ENCODE results near the gene ID4. TPM values are rescaled to one million over a fixed set of nuclear protein-coding genes. Genes with fewer than 3 reads are reported as not detected.

ID4 gene
- total RNA-seq, 1 donor from 2014 or later = 6.3 TPM

DNA sequence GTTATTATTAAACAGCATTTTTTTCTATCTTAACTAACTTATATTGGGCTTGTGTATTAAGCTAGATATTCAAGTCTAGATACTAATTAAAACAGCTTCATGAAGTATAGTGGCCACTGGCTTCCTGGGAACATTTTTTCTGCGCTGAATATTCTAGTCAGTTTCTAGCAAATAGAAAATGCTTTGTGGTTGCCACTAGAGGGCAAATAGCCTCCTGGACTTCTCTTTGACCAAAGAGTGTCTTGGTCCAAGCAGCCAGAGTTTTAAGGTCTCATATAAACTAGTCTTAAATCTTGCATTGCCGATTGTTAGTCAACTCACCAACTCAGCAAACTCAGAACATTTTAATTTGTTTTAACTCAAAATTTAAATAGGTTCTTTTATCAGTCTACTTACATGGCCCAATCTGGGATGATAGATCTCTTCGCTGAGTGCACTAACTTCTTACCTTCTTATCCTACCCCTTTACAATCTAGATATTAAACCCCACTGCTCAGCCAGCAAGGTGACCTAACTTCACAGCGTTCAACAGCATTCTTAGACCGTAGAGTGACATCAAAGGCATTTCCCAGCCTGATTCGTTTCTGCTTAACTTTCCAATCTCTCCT is 24.6 kb upstream of the ID4 start:
- TF ChIP-seq, protein P1, sequence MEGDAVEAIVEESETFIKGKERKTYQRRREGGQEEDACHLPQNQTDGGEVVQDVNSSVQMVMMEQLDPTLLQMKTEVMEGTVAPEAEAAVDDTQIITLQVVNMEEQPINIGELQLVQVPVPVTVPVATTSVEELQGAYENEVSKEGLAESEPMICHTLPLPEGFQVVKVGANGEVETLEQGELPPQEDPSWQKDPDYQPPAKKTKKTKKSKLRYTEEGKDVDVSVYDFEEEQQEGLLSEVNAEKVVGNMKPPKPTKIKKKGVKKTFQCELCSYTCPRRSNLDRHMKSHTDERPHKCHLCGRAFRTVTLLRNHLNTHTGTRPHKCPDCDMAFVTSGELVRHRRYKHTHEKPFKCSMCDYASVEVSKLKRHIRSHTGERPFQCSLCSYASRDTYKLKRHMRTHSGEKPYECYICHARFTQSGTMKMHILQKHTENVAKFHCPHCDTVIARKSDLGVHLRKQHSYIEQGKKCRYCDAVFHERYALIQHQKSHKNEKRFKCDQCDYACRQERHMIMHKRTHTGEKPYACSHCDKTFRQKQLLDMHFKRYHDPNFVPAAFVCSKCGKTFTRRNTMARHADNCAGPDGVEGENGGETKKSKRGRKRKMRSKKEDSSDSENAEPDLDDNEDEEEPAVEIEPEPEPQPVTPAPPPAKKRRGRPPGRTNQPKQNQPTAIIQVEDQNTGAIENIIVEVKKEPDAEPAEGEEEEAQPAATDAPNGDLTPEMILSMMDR (IDR thresholded peaks at IDR 0.05; ENCODE audit: partially characterized antibody, unreplicated experiment) = peak; percentile 69
- DNase-seq = no peak
- Mint-ChIP-seq H3K36me3 (ENCODE audit: unreplicated experiment) (no peaks in the 10 kb centered on the region), H3K4me3 (ENCODE audit: unreplicated experiment) (no peak overlapping the region), H3K9me3 (ENCODE audit: unreplicated experiment) (no peaks in the 10 kb centered on the region), H3K4me1 (ENCODE audit: low read depth, unreplicated experiment) (peaks cover 5% of the 10 kb centered on the region), H3K27me3 (ENCODE audit: unreplicated experiment) (no peaks in the 10 kb centered on the region), H3K27ac (ENCODE audit: unreplicated experiment) (no peak overlapping the region)

DNA sequence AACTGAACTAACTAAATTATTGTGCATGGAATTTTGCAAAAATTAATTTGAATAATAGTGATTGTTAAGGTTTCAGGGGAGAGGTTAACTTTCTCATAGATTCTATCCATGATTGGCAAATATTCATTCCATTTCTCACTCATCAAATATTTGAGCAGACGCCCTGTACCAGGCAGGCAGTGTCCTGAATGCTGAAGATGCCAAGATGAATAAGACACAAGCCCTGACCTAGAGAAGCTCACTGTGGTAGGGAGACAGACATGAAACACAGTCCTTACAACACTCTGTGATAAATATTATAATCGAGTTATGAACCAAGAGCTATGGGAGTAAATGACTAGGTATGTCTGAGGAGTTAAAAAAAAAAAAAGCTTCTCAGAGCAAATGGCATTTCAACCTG is 18.4 kb upstream of the ID4 start:
- no peak overlapping the region for H3K4me3 Mint-ChIP-seq (ENCODE audit: unreplicated experiment)
- H3K27ac Mint-ChIP-seq (ENCODE audit: unreplicated experiment) = no peak overlapping the region
- DNase-seq = no peak
- TF ChIP-seq, protein P1 (IDR thresholded peaks at IDR 0.05; ENCODE audit: partially characterized antibody, unreplicated experiment) = no peak
- no peaks in the 10 kb centered on the region for H3K27me3 Mint-ChIP-seq (ENCODE audit: unreplicated experiment)
- H3K9me3 Mint-ChIP-seq (ENCODE audit: unreplicated experiment) = no peaks in the 10 kb centered on the region
- no peaks in the 10 kb centered on the region for H3K4me1 Mint-ChIP-seq (ENCODE audit: low read depth, unreplicated experiment)
- H3K36me3 Mint-ChIP-seq (ENCODE audit: unreplicated experiment) = no peaks in the 10 kb centered on the region

DNA sequence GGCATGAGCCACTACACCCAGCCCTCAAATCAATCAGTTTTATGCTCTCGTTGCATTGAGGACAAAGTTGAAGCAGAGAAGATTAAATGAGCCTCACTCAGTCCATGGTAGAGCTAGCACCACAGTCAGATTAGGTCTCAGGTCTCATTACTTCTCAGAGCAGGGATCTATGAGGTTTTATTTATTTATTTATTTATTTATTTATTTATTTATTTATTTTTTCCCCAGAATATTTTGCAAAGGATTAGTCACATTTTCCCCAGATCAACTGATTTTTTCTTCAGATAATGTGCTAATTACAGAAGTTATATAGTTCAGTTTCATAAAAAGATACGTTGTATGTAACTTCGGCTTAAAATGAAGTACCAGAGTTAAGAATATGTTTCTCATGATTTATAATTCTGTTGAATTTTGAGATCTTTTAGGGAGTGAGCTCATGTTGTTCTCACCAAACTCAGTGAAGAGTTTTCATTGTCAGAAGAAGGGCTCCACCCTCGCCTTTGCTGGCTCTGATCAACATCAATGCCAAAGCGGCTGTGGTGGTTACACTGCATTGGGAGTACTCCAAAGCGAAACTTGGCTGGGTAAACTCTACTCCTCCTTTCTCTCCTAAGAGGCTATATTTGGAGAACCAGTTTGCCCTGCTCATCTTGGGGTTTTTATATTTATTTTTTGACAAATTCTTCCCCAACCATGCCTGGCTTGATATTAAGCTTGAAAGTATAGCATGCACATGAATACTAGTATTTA is 12.9 kb upstream of the ID4 start:
- Mint-ChIP-seq H3K4me1 (ENCODE audit: low read depth, unreplicated experiment) (no peaks in the 10 kb centered on the region), H3K27me3 (ENCODE audit: unreplicated experiment) (no peaks in the 10 kb centered on the region), H3K4me3 (ENCODE audit: unreplicated experiment) (no peak overlapping the region), H3K36me3 (ENCODE audit: unreplicated experiment) (no peaks in the 10 kb centered on the region), H3K27ac (ENCODE audit: unreplicated experiment) (no peak overlapping the region), H3K9me3 (ENCODE audit: unreplicated experiment) (peaks cover 3% of the 10 kb centered on the region)
- no peak for DNase-seq
- TF ChIP-seq, protein P1 (IDR thresholded peaks at IDR 0.05; ENCODE audit: partially characterized antibody, unreplicated experiment) = no peak

DNA sequence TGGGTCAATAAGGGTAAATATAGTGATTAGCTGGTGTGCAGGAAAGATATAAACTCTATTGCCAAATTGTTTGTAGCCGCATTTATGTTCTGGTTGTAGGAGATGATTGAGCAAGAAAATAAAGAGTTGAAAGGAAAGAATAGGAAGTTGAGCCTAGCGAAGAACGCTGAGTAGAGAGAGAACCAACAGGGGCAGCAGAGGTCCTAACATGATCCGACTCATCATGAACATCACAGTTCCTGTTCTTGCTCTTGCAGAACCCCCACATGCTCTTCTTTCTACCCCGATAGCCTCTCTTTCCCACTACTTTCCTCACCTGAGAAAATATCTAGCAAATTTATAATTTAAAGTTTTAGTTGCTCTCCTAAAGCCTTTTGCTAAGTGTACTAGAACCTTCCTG is 9.9 kb upstream of the ID4 start:
- Mint-ChIP-seq H3K27me3 (ENCODE audit: unreplicated experiment) (no peaks in the 10 kb centered on the region), H3K4me3 (ENCODE audit: unreplicated experiment) (no peak overlapping the region), H3K9me3 (ENCODE audit: unreplicated experiment) (peaks cover 5% of the 10 kb centered on the region), H3K4me1 (ENCODE audit: low read depth, unreplicated experiment) (no peaks in the 10 kb centered on the region), H3K36me3 (ENCODE audit: unreplicated experiment) (no peaks in the 10 kb centered on the region), H3K27ac (ENCODE audit: unreplicated experiment) (no peak overlapping the region)
- TF ChIP-seq, protein P1 (IDR thresholded peaks at IDR 0.05; ENCODE audit: partially characterized antibody, unreplicated experiment) = no peak
- no peak for DNase-seq

DNA sequence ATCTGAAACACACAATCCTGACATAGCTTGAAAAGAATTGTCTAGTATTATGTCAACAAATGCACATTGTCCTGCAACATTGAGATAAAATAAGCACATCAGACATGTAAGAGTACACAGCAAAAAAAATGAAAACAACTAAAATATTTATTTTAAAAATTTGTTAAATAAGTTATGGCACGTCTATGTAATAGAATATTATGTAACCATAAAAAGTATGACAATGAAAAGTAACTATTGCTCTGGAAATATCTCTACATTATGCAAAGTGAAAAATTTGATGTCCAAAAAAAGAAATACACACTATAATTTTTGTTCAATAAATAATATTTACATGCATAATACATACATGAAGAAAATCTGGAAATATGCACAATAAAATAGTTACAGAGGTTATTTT is 9.3 kb upstream of the ID4 start:
- Mint-ChIP-seq H3K27ac (ENCODE audit: unreplicated experiment) (no peak overlapping the region), H3K9me3 (ENCODE audit: unreplicated experiment) (peaks cover 5% of the 10 kb centered on the region), H3K4me3 (ENCODE audit: unreplicated experiment) (no peak overlapping the region), H3K27me3 (ENCODE audit: unreplicated experiment) (no peaks in the 10 kb centered on the region), H3K36me3 (ENCODE audit: unreplicated experiment) (no peaks in the 10 kb centered on the region), H3K4me1 (ENCODE audit: low read depth, unreplicated experiment) (no peaks in the 10 kb centered on the region)
- no peak for DNase-seq
- TF ChIP-seq, protein P1 (IDR thresholded peaks at IDR 0.05; ENCODE audit: partially characterized antibody, unreplicated experiment) = no peak

Data from glutamatergic neuron (in vitro differentiated cells).